ENCODE data around the gene CCR1.

Gene CCR1

DNA sequence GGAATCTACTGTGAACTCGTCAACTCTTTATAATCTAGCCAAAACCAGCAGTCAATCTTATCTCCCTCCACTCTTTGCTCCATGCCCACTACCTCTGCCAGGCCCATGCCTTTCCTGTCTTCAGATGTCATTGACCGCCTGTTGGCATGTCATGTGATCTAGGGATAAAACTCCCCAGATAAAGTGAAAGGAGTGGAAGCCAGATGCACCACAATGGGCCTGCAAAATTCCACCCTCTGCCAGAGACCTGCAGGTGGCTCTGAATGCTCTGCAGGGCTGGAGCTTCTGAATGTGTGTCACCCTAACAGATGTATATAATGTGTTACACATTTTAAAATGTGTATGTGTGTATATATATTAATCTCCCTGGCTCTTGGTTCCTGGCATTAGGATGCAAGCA is 31.8 kb upstream of the CCR1 start (continued):
- TF ChIP-seq, protein P1, sequence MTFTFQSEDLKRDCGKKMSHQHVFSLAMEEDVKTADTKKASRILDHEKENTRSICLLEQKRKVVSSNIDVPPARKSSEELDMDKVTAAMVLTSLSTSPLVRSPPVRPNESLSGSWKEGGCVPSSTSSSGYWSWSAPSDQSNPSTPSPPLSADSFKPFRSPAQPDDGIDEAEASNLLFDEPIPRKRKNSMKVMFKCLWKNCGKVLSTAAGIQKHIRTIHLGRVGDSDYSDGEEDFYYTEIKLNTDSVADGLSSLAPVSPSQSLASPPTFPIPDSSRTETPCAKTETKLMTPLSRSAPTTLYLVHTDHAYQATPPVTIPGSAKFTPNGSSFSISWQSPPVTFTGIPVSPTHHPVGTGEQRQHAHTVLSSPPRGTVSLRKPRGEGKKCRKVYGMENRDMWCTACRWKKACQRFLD (tag by site-specific recombination; IDR thresholded peaks at IDR 0.05) = no peak
- TF ChIP-seq, protein P2, sequence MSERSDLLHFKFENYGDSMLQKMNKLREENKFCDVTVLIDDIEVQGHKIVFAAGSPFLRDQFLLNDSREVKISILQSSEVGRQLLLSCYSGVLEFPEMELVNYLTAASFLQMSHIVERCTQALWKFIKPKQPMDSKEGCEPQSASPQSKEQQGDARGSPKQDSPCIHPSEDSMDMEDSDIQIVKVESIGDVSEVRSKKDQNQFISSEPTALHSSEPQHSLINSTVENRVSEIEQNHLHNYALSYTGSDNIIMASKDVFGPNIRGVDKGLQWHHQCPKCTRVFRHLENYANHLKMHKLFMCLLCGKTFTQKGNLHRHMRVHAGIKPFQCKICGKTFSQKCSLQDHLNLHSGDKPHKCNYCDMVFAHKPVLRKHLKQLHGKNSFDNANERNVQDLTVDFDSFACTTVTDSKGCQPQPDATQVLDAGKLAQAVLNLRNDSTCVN (tag by site-specific recombination; optimal IDR thresholded peaks at IDR 0.05) = no peak
- TF ChIP-seq ZNF426 (tag by site-specific recombination; IDR thresholded peaks at IDR 0.05) = no peak
- no peak for TF ChIP-seq ZXDB (tag by site-specific recombination; IDR thresholded peaks at IDR 0.05)
- no peak for TF ChIP-seq GFI1B (tag by site-specific recombination; IDR thresholded peaks at IDR 0.05)
- no peak for TF ChIP-seq ZNF112 (tag by site-specific recombination; IDR thresholded peaks at IDR 0.05)

DNA sequence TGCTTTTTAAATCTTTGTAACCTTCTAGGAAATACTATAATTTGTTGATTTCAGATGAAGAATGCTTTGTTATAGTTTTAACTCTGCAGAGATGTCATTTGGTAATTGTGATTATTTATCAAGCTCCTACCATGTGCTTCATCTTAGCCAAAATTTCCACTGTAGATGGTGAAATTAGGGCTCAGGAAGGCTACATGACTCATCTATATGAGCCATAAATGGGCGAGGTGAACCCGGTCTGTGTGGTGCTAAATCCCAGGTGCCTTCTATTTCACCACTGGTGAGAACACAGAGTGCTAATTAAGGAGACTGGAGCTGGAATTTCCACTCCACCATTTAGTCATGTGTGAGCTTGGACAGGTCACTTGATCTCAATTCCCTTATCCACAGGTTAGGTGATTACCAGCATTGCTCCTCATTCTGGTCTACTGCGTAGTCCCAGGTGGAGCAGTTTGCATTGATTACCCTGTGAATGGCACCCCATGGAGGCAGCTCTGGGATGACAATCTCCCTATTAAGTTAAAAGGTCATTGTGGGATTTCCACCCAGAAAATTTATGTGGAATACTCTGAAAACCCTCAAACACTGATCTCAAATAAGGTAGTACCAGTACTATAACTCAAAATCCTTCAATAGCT is 31.3 kb upstream of the CCR1 start:
- CTCF ChIA-PET = interaction anchor here (1.0 kb wide), 1 partner anchor 37 kb away, joined by 3 read pairs; no protein-coding TSS in a partner anchor
- H3K4me1 ChIP-seq (ENCODE audit: control insufficient read depth, insufficient read depth, low read length) = no peaks in the 10 kb centered on the region
- POLR2A ChIA-PET = no interaction called here

DNA sequence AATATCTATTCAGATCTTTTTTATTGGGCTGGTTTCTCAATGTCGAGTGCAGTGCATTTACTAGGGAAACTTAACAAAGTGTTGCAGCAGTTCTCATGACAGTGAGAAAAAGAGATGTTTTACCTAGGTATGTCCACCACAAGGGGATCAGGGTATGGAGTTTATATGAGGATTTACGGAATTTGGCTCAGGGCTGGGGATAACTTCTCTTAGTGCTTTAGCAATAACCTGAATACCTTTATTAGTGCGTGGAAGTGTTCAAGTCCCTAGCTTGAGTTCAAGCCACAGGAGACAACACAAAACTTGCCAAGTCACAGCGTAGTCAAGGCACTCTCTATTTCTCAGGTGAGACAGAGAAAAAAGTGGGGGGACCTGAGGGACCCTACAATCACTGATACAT is 30.3 kb upstream of the CCR1 start:
- Histone ChIP-seq H3K4me3 (ENCODE audit: low read depth, low read length) (no peak overlapping the region), H3K27ac (ENCODE audit: extremely low read depth, low read depth, low read length) (no peak overlapping the region), H3K4me1 (ENCODE audit: control insufficient read depth, insufficient read depth, low read length) (no peaks in the 10 kb centered on the region), H3K9me3 (ENCODE audit: control insufficient read depth, insufficient read depth, low read depth, low read length) (no peaks in the 10 kb centered on the region), H3K36me3 (ENCODE audit: control insufficient read depth in 2 of 2, insufficient read depth in 1 of 2, low read length in 2 of 2) (no peaks in the 10 kb centered on the region)
- ChIA-PET POLR2A (no interaction called here), CTCF (interaction anchor here (0.7 kb wide), 2 partner anchors 20 to 754 kb away, joined by 3 to 4 read pairs; no protein-coding TSS in a partner anchor)
- TF ChIP-seq, protein P3, sequence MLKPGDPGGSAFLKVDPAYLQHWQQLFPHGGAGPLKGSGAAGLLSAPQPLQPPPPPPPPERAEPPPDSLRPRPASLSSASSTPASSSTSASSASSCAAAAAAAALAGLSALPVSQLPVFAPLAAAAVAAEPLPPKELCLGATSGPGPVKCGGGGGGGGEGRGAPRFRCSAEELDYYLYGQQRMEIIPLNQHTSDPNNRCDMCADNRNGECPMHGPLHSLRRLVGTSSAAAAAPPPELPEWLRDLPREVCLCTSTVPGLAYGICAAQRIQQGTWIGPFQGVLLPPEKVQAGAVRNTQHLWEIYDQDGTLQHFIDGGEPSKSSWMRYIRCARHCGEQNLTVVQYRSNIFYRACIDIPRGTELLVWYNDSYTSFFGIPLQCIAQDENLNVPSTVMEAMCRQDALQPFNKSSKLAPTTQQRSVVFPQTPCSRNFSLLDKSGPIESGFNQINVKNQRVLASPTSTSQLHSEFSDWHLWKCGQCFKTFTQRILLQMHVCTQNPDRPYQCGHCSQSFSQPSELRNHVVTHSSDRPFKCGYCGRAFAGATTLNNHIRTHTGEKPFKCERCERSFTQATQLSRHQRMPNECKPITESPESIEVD (tag by site-specific recombination; IDR thresholded peaks at IDR 0.05) = no peak
- TF ChIP-seq ZNF433 (tag by site-specific recombination; IDR thresholded peaks at IDR 0.05; ENCODE audit: low read depth) = no peak
- no peak for TF ChIP-seq ZBTB8A (tag by site-specific recombination; IDR thresholded peaks at IDR 0.05)
- TF ChIP-seq KLF8 (tag by site-specific recombination; IDR thresholded peaks at IDR 0.05) = no peak
- TF ChIP-seq ZNF768 (tag by site-specific recombination; IDR thresholded peaks at IDR 0.05) = no peak
- no peak for TF ChIP-seq SCRT2 (tag by site-specific recombination; IDR thresholded peaks at IDR 0.05)
- TF ChIP-seq SCRT1 (tag by site-specific recombination; IDR thresholded peaks at IDR 0.05; ENCODE audit: borderline replicate concordance) = no peak
- TF ChIP-seq, protein P4, sequence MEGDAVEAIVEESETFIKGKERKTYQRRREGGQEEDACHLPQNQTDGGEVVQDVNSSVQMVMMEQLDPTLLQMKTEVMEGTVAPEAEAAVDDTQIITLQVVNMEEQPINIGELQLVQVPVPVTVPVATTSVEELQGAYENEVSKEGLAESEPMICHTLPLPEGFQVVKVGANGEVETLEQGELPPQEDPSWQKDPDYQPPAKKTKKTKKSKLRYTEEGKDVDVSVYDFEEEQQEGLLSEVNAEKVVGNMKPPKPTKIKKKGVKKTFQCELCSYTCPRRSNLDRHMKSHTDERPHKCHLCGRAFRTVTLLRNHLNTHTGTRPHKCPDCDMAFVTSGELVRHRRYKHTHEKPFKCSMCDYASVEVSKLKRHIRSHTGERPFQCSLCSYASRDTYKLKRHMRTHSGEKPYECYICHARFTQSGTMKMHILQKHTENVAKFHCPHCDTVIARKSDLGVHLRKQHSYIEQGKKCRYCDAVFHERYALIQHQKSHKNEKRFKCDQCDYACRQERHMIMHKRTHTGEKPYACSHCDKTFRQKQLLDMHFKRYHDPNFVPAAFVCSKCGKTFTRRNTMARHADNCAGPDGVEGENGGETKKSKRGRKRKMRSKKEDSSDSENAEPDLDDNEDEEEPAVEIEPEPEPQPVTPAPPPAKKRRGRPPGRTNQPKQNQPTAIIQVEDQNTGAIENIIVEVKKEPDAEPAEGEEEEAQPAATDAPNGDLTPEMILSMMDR (tag by site-specific recombination; IDR thresholded peaks at IDR 0.05) = no peak
- no peak for TF ChIP-seq ZBTB10 (tag by site-specific recombination; IDR thresholded peaks at IDR 0.05)
- no peak for TF ChIP-seq SP2 (tag by site-specific recombination; IDR thresholded peaks at IDR 0.05)
- no peak for TF ChIP-seq HOXC10 (CRISPR knock-in tag; IDR thresholded peaks at IDR 0.05)
- TF ChIP-seq ZNF785 (tag by site-specific recombination; IDR thresholded peaks at IDR 0.05) = no peak
- TF ChIP-seq SALL2 (tag by site-specific recombination; IDR thresholded peaks at IDR 0.05; ENCODE audit: borderline replicate concordance) = no peak
- no peak for TF ChIP-seq ZNF148 (tag by site-specific recombination; IDR thresholded peaks at IDR 0.05; ENCODE audit: borderline replicate concordance)
- no peak for TF ChIP-seq KLF16 (tag by site-specific recombination; IDR thresholded peaks at IDR 0.05)

More for the DNA sequence above, 31.3 kb upstream of the CCR1 start:
- Histone ChIP-seq H3K36me3 (ENCODE audit: control insufficient read depth in 2 of 2, insufficient read depth in 1 of 2, low read length in 2 of 2) (no peaks in the 10 kb centered on the region), H3K9me3 (ENCODE audit: control insufficient read depth, insufficient read depth, low read depth, low read length) (no peaks in the 10 kb centered on the region), H3K27ac (ENCODE audit: extremely low read depth, low read depth, low read length) (no peak overlapping the region), H3K4me3 (ENCODE audit: low read depth, low read length) (no peak overlapping the region)
- TF ChIP-seq ZNF600 (tag by site-specific recombination; IDR thresholded peaks at IDR 0.05) (no peak), ZNF791 (tag by site-specific recombination; IDR thresholded peaks at IDR 0.05) (no peak), ZNF677 (tag by site-specific recombination; IDR thresholded peaks at IDR 0.05) (no peak), ZNF155 (tag by site-specific recombination; IDR thresholded peaks at IDR 0.05) (no peak)
